MM.1S (cell line): Measurements from ENCODE around the gene IL12RB1.

Experiments used
- DNase-seq: peaks from one replicate; pipeline ENCODE4 v3.0.0-alpha.2; 2015
- H2AFZ ChIP-seq: fragments of 300-600 bp; sonication (generic); 2 replicates; pipeline ENCODE4 v1.6.0; 2016; ENCODE audit warnings: antibody characterized with exemption, low read length
- H3F3A ChIP-seq: fragments of 300-600 bp; sonication (generic); 2 replicates; pipeline ENCODE4 v1.6.1; 2016; ENCODE audit warnings: mild to moderate bottlenecking, antibody characterized with exemption, low read length, moderate library complexity, mixed read lengths; ENCODE audit not compliant: insufficient read depth
- H3K27ac ChIP-seq: fragments of 300-600 bp; sonication (generic); 2 replicates; pipeline ENCODE4 v1.5.1; 2016; ENCODE audit warnings: mild to moderate bottlenecking, low read length
- H3K27me3 ChIP-seq: fragments of 300-600 bp; sonication (generic); replicated peaks from 2 replicates; pipeline ENCODE4 v1.6.0; 2016; ENCODE audit warnings: low read length; ENCODE audit not compliant: insufficient read depth
- H3K36me3 ChIP-seq: fragments of 300-600 bp; sonication (generic); replicated peaks from 2 replicates; pipeline ENCODE4 v1.6.1; 2016; ENCODE audit warnings: mild to moderate bottlenecking, low read length, mixed read lengths; ENCODE audit not compliant: insufficient read depth
- H3K4me1 ChIP-seq: fragments of 300-600 bp; sonication (generic); 2 replicates; pipeline ENCODE4 v1.6.1; 2016; ENCODE audit warnings: low read length, mixed read lengths
- H3K4me2 ChIP-seq: fragments of 300-600 bp; sonication (generic); 2 replicates; pipeline ENCODE4 v1.6.0; 2016; ENCODE audit warnings: low read depth, low read length
- H3K4me3 ChIP-seq: fragments of 300-600 bp; sonication (generic); 2 replicates; pipeline ENCODE4 v1.5.1; 2016; ENCODE audit warnings: low read length, mixed read lengths
- H3K79me2 ChIP-seq: fragments of 300-600 bp; sonication (generic); 2 replicates; pipeline ENCODE4 v1.6.1; 2016; ENCODE audit warnings: mixed run types, low read length, mixed read lengths
- H3K9ac ChIP-seq: fragments of 300-600 bp; sonication (generic); 2 replicates; pipeline ENCODE4 v1.6.1; 2016; ENCODE audit warnings: low read length, mixed read lengths
- H3K9me2 ChIP-seq: fragments of 300-600 bp; sonication (generic); replicated peaks from 2 replicates; pipeline ENCODE4 v1.6.1; 2016; ENCODE audit warnings: mild to moderate bottlenecking, low read length, mixed read lengths; ENCODE audit not compliant: insufficient read depth
- H3K9me3 ChIP-seq: fragments of 300-600 bp; sonication (generic); replicated peaks from 2 replicates; pipeline ENCODE4 v1.6.1; 2016; ENCODE audit warnings: mild to moderate bottlenecking, low read length, mixed read lengths; ENCODE audit not compliant: insufficient read depth
- H4K20me1 ChIP-seq: fragments of 300-600 bp; sonication (generic); 2 replicates; pipeline ENCODE4 v1.6.1; 2016; ENCODE audit warnings: mild to moderate bottlenecking, low read length, moderate library complexity, mixed read lengths; ENCODE audit not compliant: insufficient read depth
- CTCF ChIP-seq: fragments of 300-600 bp; sonication (generic); IDR thresholded peaks from 2 replicates; pipeline ENCODE4 v1.5.1; 2016; ENCODE audit warnings: antibody characterized with exemption, low read length, mixed read lengths
- EZH2 ChIP-seq: fragments of 300-600 bp; sonication (generic); optimal IDR thresholded peaks from 2 replicates; pipeline ENCODE3; 2017; ENCODE audit warnings: low read depth, mild to moderate bottlenecking, antibody characterized with exemption, low read length, mixed read lengths
- EZH2phosphoT487 ChIP-seq: fragments of 300-600 bp; sonication (generic); IDR thresholded peaks from 2 replicates; pipeline ENCODE4 v1.6.1; 2018; ENCODE audit warnings: antibody characterized with exemption, low read length

The IL12RB1 gene

GRCh38 chr19:18109733-18110608 lies 23.2 kb upstream of the IL12RB1 start:
- Histone ChIP-seq H4K20me1 (no peaks in the 10 kb centered on the region), H3K79me2 (no peaks in the 10 kb centered on the region), H3K36me3 (no peaks in the 10 kb centered on the region), H3K9me3 (no peaks in the 10 kb centered on the region), H3K9ac (peak overlapping the region; percentile 59; the same call in 1 of the 2 replicates), H3K4me3 (peak overlapping the region; percentile 87), H3K27me3 (0 out of 2 replicates have a peak, but pooled peaks cover 8% of the 10 kb centered on the region), H3K27ac (no peak overlapping the region), H3K9me2 (no peaks in the 10 kb centered on the region), H3F3A (0 out of 2 replicates have a peak, but pooled peaks cover 5% of the 10 kb centered on the region), H2AFZ (peak overlapping the region; percentile 96), H3K4me2 (peak overlapping the region; percentile 99), H3K4me1 (0 out of 2 replicates have a peak, but pooled peaks cover 9% of the 10 kb centered on the region)
- DNase-seq, result peak; percentile 44
- TF ChIP-seq EZH2phosphoT487, result no peak
- no peak for TF ChIP-seq CTCF
- TF ChIP-seq EZH2, result no peak

- peak overlapping the region; percentile 96 for H2AFZ ChIP-seq
- no peaks in the 10 kb centered on the region for H3K79me2 ChIP-seq
- 0 out of 2 replicates have a peak, but pooled peaks cover 5% of the 10 kb centered on the region for H3F3A ChIP-seq
- no peaks in the 10 kb centered on the region for H3K9me3 ChIP-seq
- 0 out of 2 replicates have a peak, but pooled peaks cover 8% of the 10 kb centered on the region for H3K27me3 ChIP-seq
- no peaks in the 10 kb centered on the region for H4K20me1 ChIP-seq
- TF ChIP-seq EZH2phosphoT487 (no peak), EZH2 (no peak), CTCF (no peak)
- DNase-seq, result no peak
- 0 out of 2 replicates have a peak, but pooled peaks cover 12% of the 10 kb centered on the region for H3K4me1 ChIP-seq
- H3K27ac ChIP-seq, result no peak overlapping the region
- H3K4me3 ChIP-seq, result peak overlapping the region; percentile 87
- H3K4me2 ChIP-seq, result peak overlapping the region; percentile 99; the same call in 1 of the 2 replicates
- no peaks in the 10 kb centered on the region for H3K9me2 ChIP-seq
- H3K36me3 ChIP-seq, result no peaks in the 10 kb centered on the region
- peak overlapping the region; percentile 59; the same call in 1 of the 2 replicates for H3K9ac ChIP-seq
These were observed 22.6 kb upstream of the IL12RB1 start for GRCh38 chr19:18109341-18109732.

- Histone ChIP-seq H3K4me2 (no peak overlapping the region), H3K4me1 (0 out of 2 replicates have a peak, but pooled peaks cover 12% of the 10 kb centered on the region), H3K9me2 (no peaks in the 10 kb centered on the region), H3F3A (0 out of 2 replicates have a peak, but pooled peaks cover 5% of the 10 kb centered on the region), H3K4me3 (no peak overlapping the region), H3K27me3 (0 out of 2 replicates have a peak, but pooled peaks cover 8% of the 10 kb centered on the region), H2AFZ (no peak overlapping the region), H3K9me3 (no peaks in the 10 kb centered on the region), H3K9ac (no peak overlapping the region), H3K27ac (no peak overlapping the region), H3K79me2 (no peaks in the 10 kb centered on the region), H4K20me1 (no peaks in the 10 kb centered on the region), H3K36me3 (no peaks in the 10 kb centered on the region)
- no peak for TF ChIP-seq CTCF
- no peak for TF ChIP-seq EZH2phosphoT487
- TF ChIP-seq EZH2, result no peak
- no peak for DNase-seq
These were observed 22.2 kb upstream of the IL12RB1 start for GRCh38 chr19:18108897-18109296.
